GM18502 (cell line): ENCODE results near the gene GFPT2.
A peak's percentile ranks its signal among the peaks of the same experiment; 100 is the strongest.

Experiments
- ATAC-seq: cut with Tn5 transposase; IDR thresholded peaks from one replicate; pipeline ENCODE4 v1.9.1; 2021; ENCODE audit warnings: mild to moderate bottlenecking; ENCODE audit not compliant: unreplicated experiment, poor library complexity

Gene GFPT2

DNA sequence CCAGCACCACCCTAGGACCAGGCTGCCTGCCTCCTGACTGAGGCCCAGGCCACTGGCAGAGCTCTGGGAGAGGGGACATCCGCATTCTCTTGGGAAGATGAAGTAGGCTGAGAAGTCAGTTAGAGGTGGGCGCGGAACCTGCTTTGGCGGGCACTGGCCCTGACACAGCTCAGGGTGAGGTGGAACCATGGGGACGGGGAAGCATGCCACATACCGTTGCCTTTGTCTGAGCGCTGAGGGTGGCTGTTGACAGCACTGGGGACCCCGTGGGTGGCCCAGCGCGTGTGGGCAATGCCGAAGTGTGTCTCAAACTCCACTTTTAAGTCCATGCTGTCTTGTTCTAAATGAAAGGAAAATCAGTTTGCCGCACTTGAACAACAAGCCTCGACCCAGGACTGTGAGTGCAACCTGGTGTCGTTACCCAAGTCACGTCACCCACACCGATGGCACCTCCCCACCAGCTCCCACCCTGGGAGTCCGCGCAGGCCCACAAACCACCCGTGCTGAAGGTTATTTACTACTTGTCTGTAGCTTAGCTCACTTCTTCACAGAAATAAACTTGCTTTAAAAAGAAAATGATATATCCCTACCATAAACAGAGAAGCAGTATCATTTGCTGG is 17.4 kb downstream of the GFPT2 start:
- ATAC-seq, result no peak

- ATAC-seq, result no peak
These were observed 18.2 kb downstream of the GFPT2 start for GRCh38 chr5:180334751-180335613.

DNA sequence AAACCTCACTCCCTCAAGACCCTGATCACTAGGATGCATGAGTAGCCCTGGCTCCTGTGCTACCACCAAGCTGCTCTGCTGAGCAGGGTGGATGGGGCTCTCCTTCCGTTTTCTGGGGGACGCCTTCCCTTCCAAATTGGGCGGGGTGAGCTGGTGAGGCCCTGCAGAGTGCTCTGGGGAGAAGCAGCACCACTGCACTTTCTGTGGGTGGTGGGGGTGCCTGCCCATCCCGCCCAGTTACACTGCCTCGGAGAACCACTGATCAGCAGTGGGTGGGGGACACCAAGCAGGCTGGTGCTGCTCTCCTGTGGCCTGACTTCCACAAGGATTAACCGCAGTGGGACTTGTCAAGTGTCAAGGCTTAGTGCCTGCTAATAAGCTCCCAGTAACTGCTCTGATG is 19.0 kb downstream of the GFPT2 start:
- no peak for ATAC-seq

GRCh38 chr5:180333661-180334060 is 19.5 kb downstream of the GFPT2 start:
- ATAC-seq, result no peak

DNA sequence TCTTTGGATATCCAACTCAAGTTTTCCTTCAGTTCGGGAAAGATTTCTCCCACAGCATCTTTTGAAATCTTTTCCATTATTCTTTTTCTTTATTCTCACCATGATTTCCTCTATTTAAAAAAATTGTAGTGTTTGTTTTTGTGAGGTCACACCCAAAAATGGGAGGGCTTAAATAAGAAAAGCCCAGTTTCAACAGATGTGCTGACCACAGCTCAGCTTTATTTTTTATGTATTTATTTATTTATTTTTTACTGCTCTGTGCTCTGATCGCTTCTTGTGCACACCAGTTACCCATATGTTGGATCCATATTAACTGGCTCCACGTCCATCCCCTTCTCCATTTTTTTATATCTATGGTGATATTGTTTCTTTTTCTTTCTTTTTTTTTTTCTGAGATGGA is 20.3 kb downstream of the GFPT2 start:
- ATAC-seq, result no peak

DNA sequence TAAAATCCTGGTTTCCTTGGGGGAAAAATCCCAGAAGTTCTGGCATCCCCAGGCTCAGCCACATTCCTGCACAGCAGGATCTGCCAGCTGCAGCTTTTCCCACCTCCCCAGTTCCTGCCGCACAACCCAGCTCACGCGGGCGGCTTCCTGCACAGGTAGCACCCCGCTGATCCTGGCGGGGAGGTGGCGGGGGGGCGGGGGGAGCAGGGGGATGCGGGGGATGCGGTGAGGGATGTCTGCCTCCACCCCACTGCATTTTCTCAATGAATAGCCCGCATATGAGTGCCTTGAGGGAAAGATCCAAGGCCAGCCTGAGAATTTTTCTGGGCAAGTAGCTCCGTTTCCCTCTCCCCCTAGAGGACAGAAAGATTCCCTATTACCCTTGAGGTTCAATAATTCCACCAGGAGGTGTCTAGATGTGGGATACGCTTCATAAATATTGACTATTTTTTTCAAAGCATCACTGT is 21.1 kb downstream of the GFPT2 start:
- ATAC-seq, result no peak

DNA sequence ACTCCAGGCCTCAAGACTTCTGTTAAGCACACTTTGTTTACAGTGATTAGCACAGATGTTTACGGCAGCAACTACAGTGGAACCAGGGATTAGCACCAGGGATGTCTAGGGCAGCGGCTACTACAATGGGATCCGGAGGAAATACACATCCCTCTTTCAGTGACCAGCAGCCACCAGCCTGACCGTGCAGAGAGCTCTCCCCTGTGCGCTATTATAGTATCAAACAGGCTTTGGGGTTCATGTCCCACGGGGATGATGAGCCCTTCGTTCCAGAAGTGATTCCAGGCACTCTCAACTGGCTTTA is 21.5 kb downstream of the GFPT2 start:
- no peak for ATAC-seq

- no peak for ATAC-seq
These were observed 22.1 kb downstream of the GFPT2 start for GRCh38 chr5:180330810-180331646.

- no peak for ATAC-seq
These were observed 22.9 kb downstream of the GFPT2 start for GRCh38 chr5:180330270-180330648.

DNA sequence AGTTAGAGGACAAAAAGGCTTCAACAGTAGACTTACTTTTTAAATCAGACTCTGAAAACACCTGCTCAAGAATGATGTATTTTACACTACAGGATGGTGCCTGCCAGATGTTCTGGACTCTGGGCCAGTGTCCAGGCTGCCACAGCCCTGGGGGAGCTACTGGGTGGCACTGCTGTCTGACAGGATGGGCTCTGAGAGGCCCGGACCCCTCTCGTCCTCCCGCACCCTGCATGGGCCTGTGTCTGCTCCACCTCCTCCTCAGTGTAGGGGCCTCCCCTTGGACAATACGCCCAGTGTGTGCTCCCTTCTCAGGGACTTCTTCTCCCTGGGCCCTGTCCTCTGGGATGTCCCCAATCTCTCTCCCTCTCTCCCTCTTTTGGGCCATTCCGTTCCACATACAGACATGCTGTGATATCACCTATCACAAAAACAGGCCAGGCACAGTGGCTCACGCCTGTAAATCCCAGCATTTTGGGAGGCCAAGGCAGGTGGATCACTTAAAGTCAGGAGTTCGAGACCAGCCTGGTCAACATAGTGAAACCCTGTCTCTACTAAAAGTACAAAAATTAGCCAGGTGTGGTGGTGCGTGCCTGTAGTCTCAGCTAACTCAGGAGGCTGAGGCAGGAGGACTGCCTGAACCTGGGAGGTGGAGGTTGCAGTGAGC is 23.4 kb downstream of the GFPT2 start:
- no peak for ATAC-seq

GRCh38 chr5:180329138-180329435 is 24.0 kb downstream of the GFPT2 start:
- no peak for ATAC-seq

GRCh38 chr5:180328296-180329137 is 24.6 kb downstream of the GFPT2 start:
- ATAC-seq, result peak; percentile 78

GRCh38 chr5:180326989-180327565 is 26.1 kb downstream of the GFPT2 start:
- no peak for ATAC-seq

- no peak for ATAC-seq
These were observed 28.6 kb downstream of the GFPT2 start for GRCh38 chr5:180324601-180324950.

DNA sequence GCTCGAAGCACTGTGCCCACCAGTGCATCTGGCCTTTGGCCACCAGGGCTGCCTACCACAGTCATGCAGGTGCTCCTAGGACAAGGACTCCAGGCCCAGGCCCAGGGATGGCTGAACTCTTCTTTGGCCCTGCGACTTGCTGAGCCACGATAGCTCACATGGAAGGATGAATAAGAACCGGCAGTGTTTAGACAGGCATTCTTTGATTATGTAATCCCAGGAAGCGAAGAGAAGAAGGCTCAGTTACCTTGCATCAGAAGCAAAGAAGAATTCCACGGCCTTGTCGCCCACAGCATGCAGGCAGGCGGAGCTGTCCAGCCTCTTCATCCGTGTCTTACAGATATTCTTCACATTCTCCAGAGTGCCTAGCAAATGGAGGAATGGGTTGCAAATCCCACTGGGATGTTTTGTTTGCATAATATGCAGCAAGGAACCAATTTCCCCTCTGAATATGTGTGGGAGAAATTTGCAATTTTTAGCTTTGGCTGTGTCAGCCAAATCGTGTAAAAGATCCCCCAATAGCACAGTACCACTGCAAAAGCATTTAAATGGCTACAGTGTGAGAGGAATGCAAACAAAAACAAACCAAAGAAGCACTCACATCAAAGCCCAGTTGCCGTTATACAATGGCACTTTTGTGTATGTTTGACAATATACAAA is 29.1 kb downstream of the GFPT2 start:
- no peak for ATAC-seq

GRCh38 chr5:180323160-180323559 is 30.0 kb downstream of the GFPT2 start:
- ATAC-seq, result no peak

GRCh38 chr5:180318456-180319089 is 34.6 kb downstream of the GFPT2 start:
- no peak for ATAC-seq

- no peak for ATAC-seq
These were observed 36.5 kb downstream of the GFPT2 start for GRCh38 chr5:180316586-180316985.

DNA sequence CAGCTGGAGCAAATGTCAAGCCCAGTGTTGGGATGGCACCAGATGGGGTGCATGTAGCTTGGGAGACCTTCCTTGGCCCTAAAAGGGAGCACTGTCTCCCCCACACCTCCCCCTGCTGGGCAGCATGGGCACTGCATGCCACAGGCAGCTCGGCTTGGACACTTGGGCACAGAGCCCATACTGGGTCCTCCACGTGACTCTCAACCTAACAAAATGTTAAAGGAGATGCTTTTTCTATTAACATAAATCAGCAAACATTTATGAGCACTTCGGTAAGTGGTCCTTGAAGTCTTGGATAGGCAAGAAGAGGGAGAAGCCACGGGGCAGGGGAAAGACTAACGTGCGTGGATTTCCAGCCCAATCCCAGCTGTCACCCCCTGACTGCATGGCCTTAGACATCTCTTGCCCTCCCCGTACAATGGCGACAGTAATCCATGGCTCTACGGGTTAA is 37.3 kb downstream of the GFPT2 start:
- ATAC-seq, result no peak
